Measurements from ENCODE around the gene ADAT2. TPM values are rescaled to one million over a fixed set of nuclear protein-coding genes. Genes with fewer than 3 reads are reported as not detected.

Gene ADAT2
- total and polyA plus RNA-seq, 2 of the 13 experiments (the other 11 are each of a cell fraction or from before 2014, with no cell fraction given): 10.5 to 18.3 TPM

- TF ChIP-seq IRF1 (CRISPR knock-in tag; IDR thresholded peaks at IDR 0.05; ENCODE audit: low read depth) (no peak), ZKSCAN8 (CRISPR knock-in tag; IDR thresholded peaks at IDR 0.05; ENCODE audit: borderline replicate concordance) (0 out of 2 replicates have a peak, but pooled peaks have one; percentile 46), SYNCRIP (IDR thresholded peaks at IDR 0.05; ENCODE audit: insufficient read depth, low read depth, low read length) (no peak), ZNF772 (CRISPR knock-in tag; IDR thresholded peaks at IDR 0.05) (no peak), ZNF891 (CRISPR knock-in tag; IDR thresholded peaks at IDR 0.05) (no peak), NKX3-1 (CRISPR knock-in tag; IDR thresholded peaks at IDR 0.05) (peak; percentile 95), ZNF547 (CRISPR knock-in tag; IDR thresholded peaks at IDR 0.05) (no peak), ZNF687 (CRISPR knock-in tag; IDR thresholded peaks at IDR 0.05) (no peak), ZNF629 (CRISPR knock-in tag; conservative IDR thresholded peaks at IDR 0.05) (0 out of 2 replicates have a peak, but pooled peaks have one; percentile 24), HBP1 (CRISPR knock-in tag; IDR thresholded peaks at IDR 0.05; ENCODE audit: low read depth) (no peak), THAP7 (CRISPR knock-in tag; IDR thresholded peaks at IDR 0.05) (no peak), ZNF432 (CRISPR knock-in tag; IDR thresholded peaks at IDR 0.05; ENCODE audit: borderline replicate concordance) (no peak), ZNF414 (CRISPR knock-in tag; IDR thresholded peaks at IDR 0.05) (no peak), ETS1 (CRISPR knock-in tag; IDR thresholded peaks at IDR 0.05) (no peak), ZNF350 (CRISPR knock-in tag; IDR thresholded peaks at IDR 0.05; ENCODE audit: borderline replicate concordance, low read depth) (no peak), ZNF17 (CRISPR knock-in tag; IDR thresholded peaks at IDR 0.05) (no peak), ZBTB38 (CRISPR knock-in tag; IDR thresholded peaks at IDR 0.05) (no peak), ZNF382 (CRISPR knock-in tag; IDR thresholded peaks at IDR 0.05; ENCODE audit: borderline replicate concordance) (no peak), ADNP (CRISPR knock-in tag; IDR thresholded peaks at IDR 0.05) (no peak), ZSCAN25 (CRISPR knock-in tag; IDR thresholded peaks at IDR 0.05) (no peak)
Measured at GRCh38 chr6:143410859-143411270, 39.6 kb downstream of the ADAT2 start (continued).
